SK-N-SH (cell line): ENCODE data around the gene TENT4A. TPM values are rescaled to one million over a fixed set of nuclear protein-coding genes. Genes with fewer than 3 reads are reported as not detected.

Experiments
- CTCF ChIA-PET: fragments of 300-600, 350-600 bp; formaldehyde crosslinking; extraction: SDS; loops from one replicate; lab custom pipeline; 2021; lab: Yijun Ruan, JAX
- POLR2A ChIA-PET: fragments of 350-600 bp; sonication (Branson Sonifier 250); formaldehyde crosslinking; extraction: SDS; loops from one replicate; lab custom pipeline; 2020; ENCODE audit warnings: antibody characterized with exemption, inconsistent platforms; lab: Yijun Ruan, JAX
- DNase-seq: peaks from one replicate; pipeline ENCODE4 v3.0.0; 2012
- H2AFZ ChIP-seq: fragments of 200-600 bp; sonication (generic); 2 replicates; pipeline ENCODE4 v1.8.1; 2016; ENCODE audit warnings: antibody characterized with exemption, mild to moderate bottlenecking, low read depth
- H3F3A ChIP-seq: fragments of 200-600 bp; sonication (generic); replicated peaks from 2 replicates; pipeline ENCODE3; 2016; ENCODE audit warnings: antibody characterized with exemption, mild to moderate bottlenecking; ENCODE audit not compliant: insufficient read depth
- H3K27ac ChIP-seq, 2 experiments: fragments of 200-500 bp in 1 of 2; fragments of 200-600 bp in 1 of 2; sonication (Bioruptor generic) in 1 of 2; sonication (generic), shearing (Covaris generic) in 1 of 2; 2 replicates each; pipeline versions ENCODE4 v1.5.1 to v1.6.1; 2014 to 2016; ENCODE audit warnings: low read depth in 2 of 2, inconsistent platforms in 1 of 2, low read length in 1 of 2, mild to moderate bottlenecking in 1 of 2, mixed read lengths in 1 of 2
- H3K27me3 ChIP-seq: fragments of 200-600 bp; sonication (generic), shearing (Covaris generic); 2 replicates; pipeline ENCODE4 v1.6.1; 2016; ENCODE audit warnings: mixed run types; ENCODE audit not compliant: insufficient read depth
- H3K36me3 ChIP-seq, 2 experiments: fragments of 200-500 bp in 1 of 2; fragments of 200-600 bp in 1 of 2; sonication (Bioruptor generic) in 1 of 2; sonication (generic) in 1 of 2; replicated peaks in 1 of 2; 2 replicates each; pipeline versions ENCODE3 to v1.5.1; 2014 to 2016; ENCODE audit warnings: low read length in 1 of 2, mild to moderate bottlenecking in 1 of 2; ENCODE audit not compliant: insufficient read depth in 2 of 2, control insufficient read depth in 1 of 2
- H3K4me1 ChIP-seq, 2 experiments: fragments of 200-500 bp in 1 of 2; fragments of 200-600 bp in 1 of 2; sonication (Bioruptor generic) in 1 of 2; sonication (generic), shearing (Covaris generic) in 1 of 2; 2 replicates each; pipeline versions ENCODE4 v1.5.1 to v1.6.1; 2014 to 2016; ENCODE audit warnings: low read depth in 1 of 2, low read length in 1 of 2, mixed run types in 1 of 2; ENCODE audit not compliant: insufficient read depth in 2 of 2, control insufficient read depth in 1 of 2
- H3K4me2 ChIP-seq: fragments of 200-600 bp; sonication (generic), shearing (Covaris generic); 2 replicates; pipeline ENCODE4 v1.6.1; 2017; ENCODE audit warnings: mixed run types
- H3K4me3 ChIP-seq, 2 experiments: fragments of 200-500 bp in 1 of 2; fragments of 200-600 bp in 1 of 2; sonication (Bioruptor generic) in 1 of 2; sonication (generic), shearing (Covaris generic) in 1 of 2; 2 replicates each; pipeline versions ENCODE4 v1.5.1 to v1.8.1; 2014 to 2016; ENCODE audit warnings: low read depth in 2 of 2, inconsistent platforms in 1 of 2, low read length in 1 of 2, mild to moderate bottlenecking in 1 of 2, mixed read lengths in 1 of 2, moderate library complexity in 1 of 2
- H3K79me2 ChIP-seq: fragments of 200-600 bp; sonication (generic); 2 replicates; pipeline ENCODE4 v1.8.1; 2017; ENCODE audit warnings: mild to moderate bottlenecking; ENCODE audit not compliant: insufficient read depth
- H3K9ac ChIP-seq: fragments of 200-600 bp; sonication (generic); 2 replicates; pipeline ENCODE4 v1.6.1; 2017; ENCODE audit warnings: mixed run types
- H3K9me2 ChIP-seq: fragments of 200-600 bp; sonication (generic); 2 replicates; pipeline ENCODE4 v1.6.1; 2017; ENCODE audit warnings: mixed run types
- H3K9me3 ChIP-seq: fragments of 200-600 bp; sonication (generic); 2 replicates; pipeline ENCODE4 v1.6.1; 2017; ENCODE audit warnings: mixed run types, mild to moderate bottlenecking, moderate library complexity
- H4K20me1 ChIP-seq: fragments of 200-600 bp; sonication (generic); 2 replicates; pipeline ENCODE4 v1.6.1; 2017; ENCODE audit warnings: mild to moderate bottlenecking, mixed run types; ENCODE audit not compliant: insufficient read depth
- CHD2 ChIP-seq: fragments of 150-350 bp; IDR thresholded peaks from 2 replicates; pipeline ENCODE4 v1.6.1; 2018; ENCODE audit warnings: low read length; ENCODE audit not compliant: partially characterized antibody
- EZH2phosphoT487 ChIP-seq: fragments of 200-600 bp; sonication (generic); IDR thresholded peaks from 2 replicates; pipeline ENCODE4 v1.6.1; 2017; ENCODE audit warnings: low read depth, mixed run types, mild to moderate bottlenecking, antibody characterized with exemption, moderate library complexity, borderline replicate concordance
- FOSL2 ChIP-seq: IDR thresholded peaks from 2 replicates; pipeline ENCODE4 v1.4.0; 2012; ENCODE audit warnings: low read depth, mild to moderate bottlenecking, moderate library complexity, borderline replicate concordance
- FOXJ3 ChIP-seq: sonication (generic); formaldehyde crosslinking; IDR thresholded peaks from 2 replicates; pipeline ENCODE4 v1.5.1; 2020; ENCODE audit warnings: mild to moderate bottlenecking, missing genetic modification reagents
- FOXM1 ChIP-seq: IDR thresholded peaks from 2 replicates; pipeline ENCODE4 v1.4.0; 2012; ENCODE audit warnings: low read depth, mild to moderate bottlenecking
- GATA2 ChIP-seq: sonication (generic); formaldehyde crosslinking; IDR thresholded peaks from 2 replicates; pipeline ENCODE4 v1.5.0; 2020; ENCODE audit warnings: mild to moderate bottlenecking, missing genetic modification reagents
- JUND ChIP-seq: IDR thresholded peaks from 2 replicates; pipeline ENCODE4 v1.4.0; 2012
- MXI1 ChIP-seq: IDR thresholded peaks from 2 replicates; pipeline ENCODE4 v1.6.1; 2012; ENCODE audit warnings: mild to moderate bottlenecking, low read depth, low read length, improper control_type of control experiment
- NFIC ChIP-seq: IDR thresholded peaks from 2 replicates; pipeline ENCODE4 v1.4.0; 2012; ENCODE audit warnings: borderline replicate concordance
- RCOR1 ChIP-seq: fragments of 150-350 bp; IDR thresholded peaks from 2 replicates; pipeline ENCODE4 v1.6.1; 2017; ENCODE audit warnings: antibody characterized with exemption, low read length
- RFX5 ChIP-seq: IDR thresholded peaks from 2 replicates; pipeline ENCODE4 v1.6.1; 2012; ENCODE audit warnings: mild to moderate bottlenecking, improper control_type of control experiment, low read length
- SIN3A ChIP-seq: IDR thresholded peaks from 2 replicates; pipeline ENCODE4 v1.6.1; 2012; ENCODE audit warnings: low read depth, mild to moderate bottlenecking, low read length, moderate library complexity, borderline replicate concordance
- SMC3 ChIP-seq: IDR thresholded peaks from 2 replicates; pipeline ENCODE4 v1.6.1; 2012; ENCODE audit warnings: low read depth, low read length, improper control_type of control experiment
- TAF1 ChIP-seq: IDR thresholded peaks from 2 replicates; pipeline ENCODE4 v1.6.1; 2012; ENCODE audit warnings: low read depth, mild to moderate bottlenecking, low read length, moderate library complexity, borderline replicate concordance
- WGBS: methylation state at CpG from one replicate; pipeline ENCODE4 v1.1.6; 2017; ENCODE audit warnings: low lambda C conversion rate; 5-methylcytosine and 5-hydroxymethylcytosine counted together
- polyA plus RNA-seq, 3 experiments: library from polyadenylated mRNA; depleted of rRNA; stranded (reverse); fragments of >200 nt; gene quantifications; 2 replicates each; pipeline ENCODE4 v1.2.3, GENCODE V29; 2012
- TF ChIP-seq, protein P1 (sequence below): IDR thresholded peaks from 2 replicates; pipeline ENCODE4 v1.6.1; 2012; ENCODE audit warnings: mild to moderate bottlenecking, low read depth, low read length, moderate library complexity
- TF ChIP-seq, protein P2 (sequence below): IDR thresholded peaks from 2 replicates; pipeline ENCODE4; 2012
- TF ChIP-seq, protein P3 (sequence below): IDR thresholded peaks from 2 replicates; pipeline ENCODE4 v1.4.0; 2012; ENCODE audit warnings: low read depth, borderline replicate concordance

Gene TENT4A
- polyA plus RNA-seq, 1 of the 3 experiments (the other 2 are of a cell fraction) = 6.0 TPM

DNA sequence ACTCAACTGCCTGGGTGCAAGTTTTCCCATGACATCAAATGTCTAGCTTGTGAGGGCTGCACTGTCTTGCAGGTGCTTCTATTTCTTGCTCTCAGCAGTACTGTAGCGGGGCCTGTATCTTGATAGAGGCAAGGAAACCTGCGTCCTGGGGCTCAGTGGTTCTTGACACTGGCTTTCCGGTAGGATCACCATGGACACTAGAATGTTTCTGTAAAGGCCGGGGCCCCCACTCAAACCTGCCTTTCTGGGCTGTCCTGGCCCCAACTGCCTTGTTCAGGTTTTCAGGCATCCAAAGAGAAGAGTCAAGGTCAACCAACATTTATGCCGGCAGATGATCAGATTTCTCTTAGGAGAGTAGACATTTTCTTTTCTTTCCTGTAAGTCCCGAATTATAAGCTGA is 26.7 kb upstream of the TENT4A start:
- no peaks in the 10 kb centered on the region for H3K36me3 ChIP-seq
- no peak overlapping the region for H3K4me2 ChIP-seq

More for the DNA sequence above, 26.7 kb upstream of the TENT4A start:
- ChIA-PET CTCF (interaction anchor here (0.6 kb wide), 1 partner anchor 14 kb away, joined by 3 read pairs; no protein-coding TSS in a partner anchor), POLR2A (no interaction called here)
- no peak for TF ChIP-seq SIN3A
- TF ChIP-seq CHD2 = no peak
- TF ChIP-seq, protein P1, sequence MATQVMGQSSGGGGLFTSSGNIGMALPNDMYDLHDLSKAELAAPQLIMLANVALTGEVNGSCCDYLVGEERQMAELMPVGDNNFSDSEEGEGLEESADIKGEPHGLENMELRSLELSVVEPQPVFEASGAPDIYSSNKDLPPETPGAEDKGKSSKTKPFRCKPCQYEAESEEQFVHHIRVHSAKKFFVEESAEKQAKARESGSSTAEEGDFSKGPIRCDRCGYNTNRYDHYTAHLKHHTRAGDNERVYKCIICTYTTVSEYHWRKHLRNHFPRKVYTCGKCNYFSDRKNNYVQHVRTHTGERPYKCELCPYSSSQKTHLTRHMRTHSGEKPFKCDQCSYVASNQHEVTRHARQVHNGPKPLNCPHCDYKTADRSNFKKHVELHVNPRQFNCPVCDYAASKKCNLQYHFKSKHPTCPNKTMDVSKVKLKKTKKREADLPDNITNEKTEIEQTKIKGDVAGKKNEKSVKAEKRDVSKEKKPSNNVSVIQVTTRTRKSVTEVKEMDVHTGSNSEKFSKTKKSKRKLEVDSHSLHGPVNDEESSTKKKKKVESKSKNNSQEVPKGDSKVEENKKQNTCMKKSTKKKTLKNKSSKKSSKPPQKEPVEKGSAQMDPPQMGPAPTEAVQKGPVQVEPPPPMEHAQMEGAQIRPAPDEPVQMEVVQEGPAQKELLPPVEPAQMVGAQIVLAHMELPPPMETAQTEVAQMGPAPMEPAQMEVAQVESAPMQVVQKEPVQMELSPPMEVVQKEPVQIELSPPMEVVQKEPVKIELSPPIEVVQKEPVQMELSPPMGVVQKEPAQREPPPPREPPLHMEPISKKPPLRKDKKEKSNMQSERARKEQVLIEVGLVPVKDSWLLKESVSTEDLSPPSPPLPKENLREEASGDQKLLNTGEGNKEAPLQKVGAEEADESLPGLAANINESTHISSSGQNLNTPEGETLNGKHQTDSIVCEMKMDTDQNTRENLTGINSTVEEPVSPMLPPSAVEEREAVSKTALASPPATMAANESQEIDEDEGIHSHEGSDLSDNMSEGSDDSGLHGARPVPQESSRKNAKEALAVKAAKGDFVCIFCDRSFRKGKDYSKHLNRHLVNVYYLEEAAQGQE = no peak
- TF ChIP-seq FOXJ3 = no peak
- no peak for TF ChIP-seq SMC3
- no peak for TF ChIP-seq MXI1
- no peak for TF ChIP-seq NFIC
- TF ChIP-seq FOSL2 = no peak
- TF ChIP-seq, protein P2, sequence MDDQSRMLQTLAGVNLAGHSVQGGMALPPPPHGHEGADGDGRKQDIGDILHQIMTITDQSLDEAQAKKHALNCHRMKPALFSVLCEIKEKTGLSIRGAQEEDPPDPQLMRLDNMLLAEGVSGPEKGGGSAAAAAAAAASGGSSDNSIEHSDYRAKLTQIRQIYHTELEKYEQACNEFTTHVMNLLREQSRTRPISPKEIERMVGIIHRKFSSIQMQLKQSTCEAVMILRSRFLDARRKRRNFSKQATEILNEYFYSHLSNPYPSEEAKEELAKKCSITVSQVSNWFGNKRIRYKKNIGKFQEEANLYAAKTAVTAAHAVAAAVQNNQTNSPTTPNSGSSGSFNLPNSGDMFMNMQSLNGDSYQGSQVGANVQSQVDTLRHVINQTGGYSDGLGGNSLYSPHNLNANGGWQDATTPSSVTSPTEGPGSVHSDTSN = no peak
- no peak for TF ChIP-seq EZH2phosphoT487
- no peak for TF ChIP-seq FOXM1
- TF ChIP-seq RCOR1 = no peak
- no peak for TF ChIP-seq TAF1
- TF ChIP-seq JUND = no peak
- no peak for TF ChIP-seq RFX5
- TF ChIP-seq, protein P3, sequence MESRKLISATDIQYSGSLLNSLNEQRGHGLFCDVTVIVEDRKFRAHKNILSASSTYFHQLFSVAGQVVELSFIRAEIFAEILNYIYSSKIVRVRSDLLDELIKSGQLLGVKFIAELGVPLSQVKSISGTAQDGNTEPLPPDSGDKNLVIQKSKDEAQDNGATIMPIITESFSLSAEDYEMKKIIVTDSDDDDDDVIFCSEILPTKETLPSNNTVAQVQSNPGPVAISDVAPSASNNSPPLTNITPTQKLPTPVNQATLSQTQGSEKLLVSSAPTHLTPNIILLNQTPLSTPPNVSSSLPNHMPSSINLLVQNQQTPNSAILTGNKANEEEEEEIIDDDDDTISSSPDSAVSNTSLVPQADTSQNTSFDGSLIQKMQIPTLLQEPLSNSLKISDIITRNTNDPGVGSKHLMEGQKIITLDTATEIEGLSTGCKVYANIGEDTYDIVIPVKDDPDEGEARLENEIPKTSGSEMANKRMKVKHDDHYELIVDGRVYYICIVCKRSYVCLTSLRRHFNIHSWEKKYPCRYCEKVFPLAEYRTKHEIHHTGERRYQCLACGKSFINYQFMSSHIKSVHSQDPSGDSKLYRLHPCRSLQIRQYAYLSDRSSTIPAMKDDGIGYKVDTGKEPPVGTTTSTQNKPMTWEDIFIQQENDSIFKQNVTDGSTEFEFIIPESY = no peak
- TF ChIP-seq GATA2 (CRISPR knock-in tag) = no peak
- Histone ChIP-seq H4K20me1 (no peaks in the 10 kb centered on the region), H3K79me2 (no peaks in the 10 kb centered on the region), H3K4me1 (no peaks in the 10 kb centered on the region; a peak in 1 of 4 replicates), H2AFZ (no peak overlapping the region), H3K9me3 (no peaks in the 10 kb centered on the region), H3K27me3 (no peaks in the 10 kb centered on the region; the same call in 1 of the 2 replicates), H3K9ac (no peak overlapping the region), H3F3A (no peaks in the 10 kb centered on the region), H3K27ac (no peak overlapping the region), H3K4me3 (no peak overlapping the region), H3K9me2 (no peaks in the 10 kb centered on the region)
- DNase-seq = no peak
- WGBS = 43% methylated on average over 5 of the region's 6 CpGs
